WTC11 (cell line): ENCODE data around the gene BMP6. TPM values are rescaled to one million over a fixed set of nuclear protein-coding genes. Genes with fewer than 3 reads are reported as not detected.

Experiments used
- ARID4B ChIP-seq: sonication (generic); formaldehyde crosslinking; IDR thresholded peaks from 2 replicates; pipeline ENCODE4 v1.8.0; 2023; ENCODE audit warnings: missing genetic modification reagents, mild to moderate bottlenecking, borderline replicate concordance
- ATF3 ChIP-seq: sonication (generic); formaldehyde crosslinking; conservative IDR thresholded peaks from 2 replicates; pipeline ENCODE4 v1.8.1; 2022; ENCODE audit warnings: mild to moderate bottlenecking, missing genetic modification reagents
- CTCF ChIP-seq: fragments of 200-600 bp; IDR thresholded peaks from 2 replicates; pipeline ENCODE4 v1.8.0; 2022; ENCODE audit warnings: antibody characterized with exemption
- EMX1 ChIP-seq: fragments of 250-450 bp; sonication (Bioruptor Pico); IDR thresholded peaks from 2 replicates; pipeline ENCODE4 v1.8.0; 2021; ENCODE audit warnings: mild to moderate bottlenecking
- ESRRA ChIP-seq: sonication (generic); formaldehyde crosslinking; IDR thresholded peaks from 2 replicates; pipeline ENCODE4 v1.8.1; 2022; ENCODE audit warnings: mild to moderate bottlenecking, missing genetic modification reagents, borderline replicate concordance
- FOXJ3 ChIP-seq: sonication (generic); formaldehyde crosslinking; IDR thresholded peaks from 2 replicates; pipeline ENCODE4 v1.9.0; 2021; ENCODE audit warnings: missing genetic modification reagents, mild to moderate bottlenecking, borderline replicate concordance
- FOXP1 ChIP-seq: sonication (generic); formaldehyde crosslinking; IDR thresholded peaks from 2 replicates; pipeline ENCODE4 v1.8.0; 2022; ENCODE audit warnings: missing genetic modification reagents, mild to moderate bottlenecking, moderate library complexity, borderline replicate concordance
- FOXP4 ChIP-seq: sonication (generic); formaldehyde crosslinking; IDR thresholded peaks from 2 replicates; pipeline ENCODE4 v1.8.0; 2022; ENCODE audit warnings: mild to moderate bottlenecking, missing genetic modification reagents
- JAZF1 ChIP-seq: fragments of 250-450 bp; sonication (Bioruptor Pico); IDR thresholded peaks from 2 replicates; pipeline ENCODE4 v1.9.0; 2021; ENCODE audit warnings: moderate library complexity, mild to moderate bottlenecking, inconsistent platforms
- MYBL2 ChIP-seq: sonication (generic); formaldehyde crosslinking; IDR thresholded peaks from 2 replicates; pipeline ENCODE4 v1.8.1; 2023; ENCODE audit warnings: mild to moderate bottlenecking, moderate library complexity, missing genetic modification reagents
- NFATC4 ChIP-seq: fragments of 250-450 bp; sonication (Bioruptor Pico); IDR thresholded peaks from 2 replicates; pipeline ENCODE4 v1.9.0; 2021; ENCODE audit warnings: mild to moderate bottlenecking
- NFE2L1 ChIP-seq: sonication (generic); formaldehyde crosslinking; IDR thresholded peaks from 2 replicates; pipeline ENCODE4 v1.8.1; 2023; ENCODE audit warnings: missing genetic modification reagents
- SMAD4 ChIP-seq: sonication (generic); formaldehyde crosslinking; IDR thresholded peaks from 2 replicates; pipeline ENCODE4 v1.8.0; 2022; ENCODE audit warnings: mild to moderate bottlenecking, missing genetic modification reagents
- SOX15 ChIP-seq: fragments of 250-450 bp; sonication (Bioruptor Pico); IDR thresholded peaks from 2 replicates; pipeline ENCODE4 v1.9.0; 2021; ENCODE audit warnings: mild to moderate bottlenecking
- TCF7 ChIP-seq: sonication (generic); formaldehyde crosslinking; IDR thresholded peaks from 2 replicates; pipeline ENCODE4 v1.8.0; 2022; ENCODE audit warnings: mild to moderate bottlenecking, low read depth, missing genetic modification reagents, moderate library complexity
- TEAD4 ChIP-seq: sonication (generic); formaldehyde crosslinking; IDR thresholded peaks from 2 replicates; pipeline ENCODE4 v1.8.0; 2022; ENCODE audit warnings: mild to moderate bottlenecking, missing genetic modification reagents
- TP53 ChIP-seq: sonication (generic); formaldehyde crosslinking; IDR thresholded peaks from 2 replicates; pipeline ENCODE4 v1.8.1; 2023; ENCODE audit warnings: mild to moderate bottlenecking, missing genetic modification reagents
- ZBTB21 ChIP-seq: sonication (generic); formaldehyde crosslinking; IDR thresholded peaks from 2 replicates; pipeline ENCODE4 v1.8.1; 2023; ENCODE audit warnings: mild to moderate bottlenecking, missing genetic modification reagents, borderline replicate concordance
- ZNF138 ChIP-seq: sonication (generic); formaldehyde crosslinking; conservative IDR thresholded peaks from 2 replicates; pipeline ENCODE4 v1.8.1; 2022; ENCODE audit warnings: mild to moderate bottlenecking, moderate library complexity, missing genetic modification reagents
- ZNF263 ChIP-seq: sonication (generic); formaldehyde crosslinking; IDR thresholded peaks from 2 replicates; pipeline ENCODE4 v1.8.1; 2022; ENCODE audit warnings: low read depth, mild to moderate bottlenecking, moderate library complexity, missing genetic modification reagents
- total RNA-seq: library from RNA; stranded (reverse); gene quantifications from 3 replicates; pipeline ENCODE4 v1.2.3, GENCODE V29; 2021
- TF ChIP-seq, protein P1 (sequence below): sonication (generic); formaldehyde crosslinking; conservative IDR thresholded peaks from 2 replicates; pipeline ENCODE4 v1.8.1; 2023; ENCODE audit warnings: mild to moderate bottlenecking, low read depth, missing genetic modification reagents, moderate library complexity
- TF ChIP-seq, protein P2 (sequence below): sonication (generic); formaldehyde crosslinking; IDR thresholded peaks from 2 replicates; pipeline ENCODE4 v1.8.1; 2023; ENCODE audit warnings: mild to moderate bottlenecking, missing genetic modification reagents
- TF ChIP-seq, protein P3 (sequence below): fragments of 250-450 bp; sonication (Bioruptor Pico); IDR thresholded peaks from 2 replicates; pipeline ENCODE4 v2.1.2; 2022; ENCODE audit warnings: mild to moderate bottlenecking, moderate library complexity
- TF ChIP-seq, protein P4 (sequence below): sonication (generic); formaldehyde crosslinking; IDR thresholded peaks from 2 replicates; pipeline ENCODE4 v1.8.1; 2022; ENCODE audit warnings: low read depth, mild to moderate bottlenecking, moderate library complexity, missing genetic modification reagents, borderline replicate concordance

Gene BMP6
- total RNA-seq, 1 experiment from 2014 or later = 1.0 TPM

DNA sequence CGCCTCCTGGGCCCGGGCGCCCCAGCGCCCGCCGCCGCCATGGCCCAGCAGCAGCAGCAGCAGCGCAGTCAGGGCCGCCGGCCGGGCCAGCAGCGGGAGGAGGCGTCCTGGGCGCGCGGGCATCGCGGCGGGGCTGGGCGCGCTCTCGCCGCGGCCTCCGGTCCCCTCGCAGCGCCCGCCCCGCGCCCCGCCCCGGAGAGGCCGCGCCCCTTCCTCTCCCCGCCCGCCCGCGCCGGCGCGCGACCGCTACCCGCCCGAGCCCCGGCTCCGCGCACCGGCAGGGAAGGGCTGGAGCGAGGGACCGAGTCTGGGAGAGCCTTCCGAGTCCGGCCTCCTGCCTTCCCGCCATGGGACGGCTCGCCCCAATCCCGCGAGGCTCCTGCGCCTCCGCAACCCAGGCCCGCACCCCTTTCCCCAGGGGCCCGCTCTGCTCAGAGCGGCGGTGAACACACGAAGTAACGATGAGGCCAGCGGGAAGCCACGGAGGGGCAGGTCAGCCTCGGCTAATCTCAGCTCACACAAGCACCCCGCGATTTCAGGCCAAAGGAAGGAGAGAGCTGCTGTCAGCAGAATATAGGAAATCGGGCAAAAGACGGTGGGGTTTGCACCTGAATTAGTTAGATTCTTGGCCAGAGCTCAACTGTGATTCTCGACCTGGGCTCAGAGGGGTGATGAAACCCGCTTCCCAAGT, 184.9 kb downstream of the BMP6 start, which contains the start of gene TXNDC5 (continued):
- TF ChIP-seq ARID4B (CRISPR knock-in tag) (peak; percentile 59; the same call in 1 of the 2 replicates), TEAD4 (CRISPR knock-in tag) (no peak), ZNF263 (CRISPR knock-in tag) (no peak), JAZF1 (CRISPR knock-in tag) (no peak), CTCF (no peak), FOXP4 (CRISPR knock-in tag) (no peak), NFE2L1 (CRISPR knock-in tag) (no peak), ATF3 (CRISPR knock-in tag) (no peak), TP53 (CRISPR knock-in tag) (no peak), ZBTB21 (CRISPR knock-in tag) (no peak), FOXJ3 (no peak), NFATC4 (no peak), ESRRA (CRISPR knock-in tag) (no peak), ZNF138 (no peak), EMX1 (CRISPR knock-in tag) (no peak), TCF7 (CRISPR knock-in tag) (no peak), SMAD4 (CRISPR knock-in tag) (no peak), SOX15 (CRISPR knock-in tag) (no peak), MYBL2 (CRISPR knock-in tag) (no peak), FOXP1 (CRISPR knock-in tag) (no peak)
- TF ChIP-seq, protein P1, sequence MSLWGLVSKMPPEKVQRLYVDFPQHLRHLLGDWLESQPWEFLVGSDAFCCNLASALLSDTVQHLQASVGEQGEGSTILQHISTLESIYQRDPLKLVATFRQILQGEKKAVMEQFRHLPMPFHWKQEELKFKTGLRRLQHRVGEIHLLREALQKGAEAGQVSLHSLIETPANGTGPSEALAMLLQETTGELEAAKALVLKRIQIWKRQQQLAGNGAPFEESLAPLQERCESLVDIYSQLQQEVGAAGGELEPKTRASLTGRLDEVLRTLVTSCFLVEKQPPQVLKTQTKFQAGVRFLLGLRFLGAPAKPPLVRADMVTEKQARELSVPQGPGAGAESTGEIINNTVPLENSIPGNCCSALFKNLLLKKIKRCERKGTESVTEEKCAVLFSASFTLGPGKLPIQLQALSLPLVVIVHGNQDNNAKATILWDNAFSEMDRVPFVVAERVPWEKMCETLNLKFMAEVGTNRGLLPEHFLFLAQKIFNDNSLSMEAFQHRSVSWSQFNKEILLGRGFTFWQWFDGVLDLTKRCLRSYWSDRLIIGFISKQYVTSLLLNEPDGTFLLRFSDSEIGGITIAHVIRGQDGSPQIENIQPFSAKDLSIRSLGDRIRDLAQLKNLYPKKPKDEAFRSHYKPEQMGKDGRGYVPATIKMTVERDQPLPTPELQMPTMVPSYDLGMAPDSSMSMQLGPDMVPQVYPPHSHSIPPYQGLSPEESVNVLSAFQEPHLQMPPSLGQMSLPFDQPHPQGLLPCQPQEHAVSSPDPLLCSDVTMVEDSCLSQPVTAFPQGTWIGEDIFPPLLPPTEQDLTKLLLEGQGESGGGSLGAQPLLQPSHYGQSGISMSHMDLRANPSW (CRISPR knock-in tag) = no peak
- TF ChIP-seq, protein P2, sequence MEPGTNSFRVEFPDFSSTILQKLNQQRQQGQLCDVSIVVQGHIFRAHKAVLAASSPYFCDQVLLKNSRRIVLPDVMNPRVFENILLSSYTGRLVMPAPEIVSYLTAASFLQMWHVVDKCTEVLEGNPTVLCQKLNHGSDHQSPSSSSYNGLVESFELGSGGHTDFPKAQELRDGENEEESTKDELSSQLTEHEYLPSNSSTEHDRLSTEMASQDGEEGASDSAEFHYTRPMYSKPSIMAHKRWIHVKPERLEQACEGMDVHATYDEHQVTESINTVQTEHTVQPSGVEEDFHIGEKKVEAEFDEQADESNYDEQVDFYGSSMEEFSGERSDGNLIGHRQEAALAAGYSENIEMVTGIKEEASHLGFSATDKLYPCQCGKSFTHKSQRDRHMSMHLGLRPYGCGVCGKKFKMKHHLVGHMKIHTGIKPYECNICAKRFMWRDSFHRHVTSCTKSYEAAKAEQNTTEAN (CRISPR knock-in tag) = no peak
- TF ChIP-seq, protein P3, sequence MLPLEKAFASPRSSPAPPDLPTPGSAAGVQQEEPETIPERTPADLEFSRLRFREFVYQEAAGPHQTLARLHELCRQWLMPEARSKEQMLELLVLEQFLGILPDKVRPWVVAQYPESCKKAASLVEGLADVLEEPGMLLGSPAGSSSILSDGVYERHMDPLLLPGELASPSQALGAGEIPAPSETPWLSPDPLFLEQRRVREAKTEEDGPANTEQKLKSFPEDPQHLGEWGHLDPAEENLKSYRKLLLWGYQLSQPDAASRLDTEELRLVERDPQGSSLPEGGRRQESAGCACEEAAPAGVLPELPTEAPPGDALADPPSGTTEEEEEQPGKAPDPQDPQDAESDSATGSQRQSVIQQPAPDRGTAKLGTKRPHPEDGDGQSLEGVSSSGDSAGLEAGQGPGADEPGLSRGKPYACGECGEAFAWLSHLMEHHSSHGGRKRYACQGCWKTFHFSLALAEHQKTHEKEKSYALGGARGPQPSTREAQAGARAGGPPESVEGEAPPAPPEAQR (CRISPR knock-in tag) = no peak
- TF ChIP-seq, protein P4, sequence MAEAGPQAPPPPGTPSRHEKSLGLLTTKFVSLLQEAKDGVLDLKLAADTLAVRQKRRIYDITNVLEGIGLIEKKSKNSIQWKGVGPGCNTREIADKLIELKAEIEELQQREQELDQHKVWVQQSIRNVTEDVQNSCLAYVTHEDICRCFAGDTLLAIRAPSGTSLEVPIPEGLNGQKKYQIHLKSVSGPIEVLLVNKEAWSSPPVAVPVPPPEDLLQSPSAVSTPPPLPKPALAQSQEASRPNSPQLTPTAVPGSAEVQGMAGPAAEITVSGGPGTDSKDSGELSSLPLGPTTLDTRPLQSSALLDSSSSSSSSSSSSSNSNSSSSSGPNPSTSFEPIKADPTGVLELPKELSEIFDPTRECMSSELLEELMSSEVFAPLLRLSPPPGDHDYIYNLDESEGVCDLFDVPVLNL = no peak
